Measurements from ENCODE around the gene SEC16B.

The SEC16B gene

GRCh38 chr1:177944016-177944949 lies 25.6 kb downstream of the SEC16B start:
- no peak for TF ChIP-seq CTCF (IDR thresholded peaks at IDR 0.05)
- no peak for DNase-seq (ENCODE audit: low spot score)
- H3K4me3 ChIP-seq = no peak overlapping the region
- no peak overlapping the region for H3K27ac ChIP-seq

- Histone ChIP-seq H3K27ac (no peak overlapping the region), H3K4me3 (no peak overlapping the region)
- no peak for TF ChIP-seq CTCF (IDR thresholded peaks at IDR 0.05)
- no peak for DNase-seq (ENCODE audit: low spot score)
Measured at GRCh38 chr1:177941976-177942375, 27.9 kb downstream of the SEC16B start.

GRCh38 chr1:177940682-177941081 lies 29.2 kb downstream of the SEC16B start:
- Histone ChIP-seq H3K4me3 (no peak overlapping the region), H3K27ac (no peak overlapping the region)
- DNase-seq (ENCODE audit: low spot score) = no peak
- TF ChIP-seq CTCF (IDR thresholded peaks at IDR 0.05) = no peak

- no peak overlapping the region for H3K27ac ChIP-seq
- no peak for DNase-seq (ENCODE audit: low spot score)
- TF ChIP-seq CTCF (IDR thresholded peaks at IDR 0.05) = no peak
Measured at GRCh38 chr1:177937931-177938330, 31.9 kb downstream of the SEC16B start.

GRCh38 chr1:177937174-177937770 lies 32.6 kb downstream of the SEC16B start:
- Histone ChIP-seq H3K4me3 (no peak overlapping the region), H3K27ac (no peak overlapping the region)
- TF ChIP-seq CTCF (IDR thresholded peaks at IDR 0.05) = no peak
- no peak for DNase-seq (ENCODE audit: low spot score)

More at GRCh38 chr1:177937931-177938330, 31.9 kb downstream of the SEC16B start:
- no peak overlapping the region for H3K4me3 ChIP-seq

- Histone ChIP-seq H3K27ac (no peak overlapping the region), H3K4me3 (no peak overlapping the region)
- TF ChIP-seq CTCF (IDR thresholded peaks at IDR 0.05) = no peak
- no peak for DNase-seq (ENCODE audit: low spot score)
Measured at GRCh38 chr1:177935638-177936415, 34.0 kb downstream of the SEC16B start.
